ENCODE results near the gene TMSB4X. TPM values are rescaled to one million over a fixed set of nuclear protein-coding genes. Genes with fewer than 3 reads are reported as not detected.

TMSB4X gene
- total and polyA plus RNA-seq, 2 of the 8 experiments (the other 6 are each of a cell fraction or from before 2014, with no cell fraction given) = 2,063 to 2,112 TPM

GRCh38 chrX:12989461-12989860 lies 14.6 kb downstream of the TMSB4X start:
- Histone ChIP-seq H2BK12ac (ENCODE audit: low read depth, low read length) (no peak overlapping the region), H3K4me1 (replicated peaks in 1 of 4; ENCODE audit: control insufficient read depth in 3 of 4, insufficient read depth in 4 of 4, low read length in 3 of 4) (no peaks in the 10 kb centered on the region), H3K14ac (ENCODE audit: insufficient read length) (no peak overlapping the region), H2BK120ac (replicated peaks; ENCODE audit: low read depth, low read length) (no peak overlapping the region), H3K27me3 (replicated peaks in 1 of 4; ENCODE audit: control insufficient read depth in 3 of 4, extremely low read depth in 1 of 4, insufficient read depth in 3 of 4, low read length in 3 of 4) (no peaks in the 10 kb centered on the region), H2AK5ac (ENCODE audit: low read depth, low read length) (no peak overlapping the region), H3K79me2 (ENCODE audit: control insufficient read depth in 1 of 2, insufficient read depth in 2 of 2, low read length in 2 of 2) (no peaks in the 10 kb centered on the region), H3K4me2 (ENCODE audit: insufficient read depth in 1 of 2, low read depth in 2 of 2, low read length in 2 of 2) (no peak overlapping the region), H3K18ac (ENCODE audit: extremely low read depth, low read length) (no peak overlapping the region), H3K27ac (ENCODE audit: low read depth, low read length) (no peak overlapping the region), H4K20me1 (replicated peaks in 1 of 2; ENCODE audit: control insufficient read depth in 1 of 2, insufficient read depth in 2 of 2, low read length in 2 of 2) (no peaks in the 10 kb centered on the region), H3K79me1 (ENCODE audit: low read depth, low read length) (no peaks in the 10 kb centered on the region), H3K9me3 (ENCODE audit: insufficient read depth in 2 of 2, low read depth in 1 of 2, low read length in 1 of 2) (no peaks in the 10 kb centered on the region), H3K4ac (replicated peaks; ENCODE audit: insufficient read length, low read depth, low read length) (no peak overlapping the region), H3K23me2 (ENCODE audit: low read depth, low read length) (no peaks in the 10 kb centered on the region), H3K36me3 (ENCODE audit: control insufficient read depth in 2 of 4, insufficient read depth in 4 of 4, low read length in 3 of 4) (no peaks in the 10 kb centered on the region), H2BK20ac (ENCODE audit: low read length) (no peak overlapping the region), H2AFZ (ENCODE audit: low read length) (no peak overlapping the region), H3K4me3 (ENCODE audit: extremely low read depth in 1 of 4, insufficient read depth in 2 of 4, low read depth in 3 of 4, low read length in 4 of 4) (no peak overlapping the region), H3K56ac (replicated peaks; ENCODE audit: insufficient read length, low read depth, low read length) (no peak overlapping the region), H4K5ac (ENCODE audit: insufficient read length, low read depth, low read length) (no peak overlapping the region), H2BK15ac (ENCODE audit: low read length) (no peak overlapping the region), H2BK5ac (ENCODE audit: low read depth, low read length) (no peak overlapping the region), H3K9ac (replicated peaks in 1 of 4; ENCODE audit: extremely low read depth in 1 of 4, low read depth in 3 of 4, low read length in 3 of 4) (no peak overlapping the region), H4K8ac (ENCODE audit: extremely low read depth, insufficient read depth, low read length) (no peak overlapping the region), H4K91ac (replicated peaks; ENCODE audit: insufficient read length, low read length) (no peak overlapping the region), H3K23ac (ENCODE audit: insufficient read length) (no peak overlapping the region)
- DNase-seq (ENCODE audit: low read depth in 1 of 2, low spot score in 2 of 2) (no peak), FAIRE-seq (no peak)
- WGBS, 2 experiments (ENCODE audit: extremely low coverage in 1 of 2, insufficient coverage in 1 of 2, insufficient read length in 1 of 2, insufficient replicate concordance in 2 of 2, low coverage in 1 of 2, low lambda C conversion rate in 2 of 2, missing lambda C conversion rate in 1 of 2) = 91% methylated on average over 3 of the region's 3 CpGs; no CpG with 5 or more reads in 1 of the 2 experiments
- ChIA-PET POLR2A (ENCODE audit: partially characterized antibody) (interaction anchor here (1.4 to 2.6 kb wide), 2 partner anchors 11 to 13 kb away, joined by 3 to 10 read pairs; no protein-coding TSS in a partner anchor), CTCF (ENCODE audit: partially characterized antibody) (no interaction called here)
- no peak for TF ChIP-seq CBX5 (IDR thresholded peaks at IDR 0.05; ENCODE audit: low read depth, low read length)
- TF ChIP-seq NRF1 (IDR thresholded peaks at IDR 0.05; ENCODE audit: low read depth, low read length) = no peak
- TF ChIP-seq KDM5A (IDR thresholded peaks at IDR 0.05; ENCODE audit: low read length) = no peak
- TF ChIP-seq CBX8 (IDR thresholded peaks at IDR 0.05; ENCODE audit: borderline replicate concordance, low read depth, low read length) = no peak
- no peak for TF ChIP-seq CREB1 (IDR thresholded peaks at IDR 0.05)
- TF ChIP-seq RNF2 (IDR thresholded peaks at IDR 0.05; ENCODE audit: borderline replicate concordance, low read depth, low read length, missing control alignments, poor library complexity, severe bottlenecking) = no peak
- TF ChIP-seq KDM4A (IDR thresholded peaks at IDR 0.05; ENCODE audit: low read depth, low read length, severe bottlenecking) = no peak
- TF ChIP-seq ATF3 (IDR thresholded peaks at IDR 0.05; ENCODE audit: insufficient read depth, low read depth, low read length) = no peak
- TF ChIP-seq TAF7 (optimal IDR thresholded peaks at IDR 0.05; ENCODE audit: borderline replicate concordance, low read depth, low read length) = no peak
- TF ChIP-seq POU5F1 (IDR thresholded peaks at IDR 0.05; ENCODE audit: low read depth, low read length) = no peak
- no peak for TF ChIP-seq POLR2A (IDR thresholded peaks at IDR 0.05; ENCODE audit: control extremely low read depth in 1 of 2, low read depth in 2 of 2, low read length in 2 of 2)
- no peak for TF ChIP-seq GTF2F1 (IDR thresholded peaks at IDR 0.05; ENCODE audit: borderline replicate concordance, low read depth, low read length)
- TF ChIP-seq RBBP5 (IDR thresholded peaks at IDR 0.05; ENCODE audit: borderline replicate concordance, low read depth, low read length) = no peak
- no peak for TF ChIP-seq SIN3A (conservative IDR thresholded peaks at IDR 0.05 in 1 of 2, IDR thresholded peaks at IDR 0.05 in 1 of 2; ENCODE audit: low read depth in 1 of 2, low read length in 2 of 2)

Measured in H1 (cell line).